Activated T-helper 1 cell treated with anti-CD3 and anti-CD28 coated beads, Interleukin-12 subunit alpha, Interleukin-12 subunit beta, Interleukin-2, Interleukin-4 antibody, amounts not matched to agents 30 ng/mL and 10 ng/mL and 1 ng/mL, durations not matched to agents 14 hours and 24 hours and 36 hours (primary cell): ENCODE results near the gene NEU1. TPM values are rescaled to one million over a fixed set of nuclear protein-coding genes. Genes with fewer than 3 reads are reported as not detected.

ENCODE experiments used
- DNase-seq: peaks from one replicate; pipeline ENCODE4 v3.0.0; 2021; ENCODE audit warnings: low spot score
- H3K27ac Mint-ChIP-seq: one replicate; pipeline ENCODE4 v1.8.0; 2021; ENCODE audit warnings: mild to moderate bottlenecking, mixed read lengths
- H3K27me3 Mint-ChIP-seq: one replicate; pipeline ENCODE4 v1.8.0; 2022; ENCODE audit warnings: mild to moderate bottlenecking, moderate library complexity, mixed read lengths; ENCODE audit not compliant: insufficient read depth
- H3K36me3 Mint-ChIP-seq: one replicate; pipeline ENCODE4 v1.8.0; 2021; ENCODE audit warnings: low read depth, mixed read lengths
- H3K4me1 Mint-ChIP-seq: one replicate; pipeline ENCODE4 v1.8.0; 2021; ENCODE audit warnings: low read depth, mixed read lengths
- H3K4me3 Mint-ChIP-seq: one replicate; pipeline ENCODE4 v1.8.0; 2021; ENCODE audit warnings: mild to moderate bottlenecking, moderate library complexity, mixed read lengths
- H3K9me3 Mint-ChIP-seq: one replicate; pipeline ENCODE4 v1.8.0; 2021; ENCODE audit warnings: mixed read lengths
- intact Hi-C: fragments of 100-400 bp; cut with micrococcal nuclease; formaldehyde crosslinking; loops from one replicate; pipeline ENCODE4 v1.15.1; 2024
- total RNA-seq: library from RNA; stranded (reverse); gene quantifications from 2 replicates; pipeline ENCODE4 v1.2.3, GENCODE V29; 2022

Gene NEU1
- total RNA-seq, 1 donor from 2014 or later: 24.3 TPM

DNA sequence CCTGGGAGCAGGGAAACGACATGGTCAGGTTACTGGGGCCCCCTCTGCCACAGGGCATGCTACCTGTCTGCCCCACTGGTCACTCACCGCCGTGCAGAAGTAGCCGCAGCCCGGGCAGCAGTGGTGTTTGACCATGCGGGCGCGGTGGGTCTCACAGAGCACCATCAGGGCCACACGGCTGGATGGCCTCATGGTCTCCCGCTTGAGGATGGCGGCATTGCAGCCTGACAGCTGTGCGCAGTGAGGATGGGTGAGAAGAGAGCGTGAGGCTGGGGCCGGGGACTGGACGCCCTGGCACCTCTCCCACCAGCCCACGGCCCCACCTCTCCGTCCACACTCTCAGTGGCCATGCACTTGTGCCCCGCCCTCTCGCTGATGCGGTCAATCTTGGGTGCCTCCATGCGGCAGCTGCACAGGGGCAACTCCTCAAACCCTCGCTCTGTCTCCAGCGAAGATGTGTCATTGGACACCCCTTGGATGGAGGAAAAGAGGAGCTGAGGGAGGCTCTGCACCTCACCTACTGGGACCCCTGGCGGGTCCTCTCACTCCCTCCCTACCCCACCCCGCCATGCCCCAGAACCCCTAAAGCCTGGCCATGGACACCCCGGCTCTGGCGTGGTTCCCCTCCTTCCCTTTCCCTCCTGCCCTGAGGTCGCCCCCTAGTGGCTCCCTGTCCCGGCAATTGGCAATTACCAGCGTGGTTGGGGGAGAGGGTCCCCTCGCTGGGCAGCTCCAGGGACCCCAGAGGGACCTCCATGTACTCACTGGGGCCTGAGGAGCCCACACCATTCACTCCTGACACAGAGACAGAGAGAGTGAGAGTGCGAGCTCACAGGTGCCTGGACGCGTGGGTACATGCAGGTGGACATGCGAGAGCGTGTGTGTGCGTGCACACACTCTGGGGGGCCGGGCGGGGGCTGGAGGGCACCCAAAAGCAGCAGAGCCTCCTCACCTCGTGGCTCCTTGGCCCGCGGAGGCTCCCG lies 25.9 kb upstream of the NEU1 start:
- no peak overlapping the region for H3K27ac Mint-ChIP-seq

DNA sequence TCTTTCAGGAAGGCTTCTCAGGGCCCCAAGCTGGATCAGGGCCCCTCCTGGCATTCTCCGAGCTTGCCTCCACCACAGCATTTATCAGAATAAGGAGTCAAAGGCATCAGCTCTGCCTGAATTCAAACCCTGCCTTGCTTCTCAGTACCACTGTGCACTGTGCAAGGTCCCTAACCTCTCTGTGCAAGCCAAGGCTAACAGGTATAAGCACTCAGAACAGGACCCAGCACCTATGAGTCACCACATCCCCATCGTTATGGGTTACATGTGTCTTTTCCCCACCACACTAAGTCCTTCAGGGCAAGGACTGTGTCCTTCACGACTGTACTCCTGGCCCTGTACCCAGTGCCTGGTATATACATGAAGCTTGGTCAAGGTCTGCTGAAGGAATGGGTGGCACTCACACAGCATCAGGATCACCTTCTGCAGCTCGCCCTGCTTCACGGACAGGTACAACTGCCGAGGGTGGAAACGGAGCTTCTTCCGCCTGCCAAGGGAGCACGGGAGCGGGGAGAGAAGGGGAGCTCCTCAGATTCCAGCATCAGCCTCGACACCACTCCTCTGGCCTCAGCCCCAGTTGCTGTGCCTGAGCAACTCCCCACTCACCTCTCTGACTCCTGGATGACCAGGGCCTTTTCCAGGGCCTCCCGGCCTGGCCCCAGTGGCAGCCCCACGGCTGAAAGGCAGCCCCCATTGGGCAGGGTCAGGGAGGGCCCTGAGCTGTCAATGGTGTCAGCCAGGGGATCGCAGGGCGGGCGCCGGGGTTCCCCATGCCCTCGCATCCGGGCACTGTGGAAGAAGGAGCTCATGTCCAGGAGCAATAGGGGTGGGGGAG lies 24.8 kb upstream of the NEU1 start:
- Mint-ChIP-seq H3K9me3 (no peaks in the 10 kb centered on the region), H3K4me1 (peaks cover 3% of the 10 kb centered on the region), H3K27ac (no peak overlapping the region), H3K36me3 (peaks cover 27% of the 10 kb centered on the region), H3K27me3 (no peaks in the 10 kb centered on the region), H3K4me3 (no peak overlapping the region)
- intact Hi-C loops: no loop called here
- DNase-seq: no peak

More for the DNA sequence above, 25.9 kb upstream of the NEU1 start:
- intact Hi-C loops: no loop called here
- Mint-ChIP-seq H3K9me3 (no peaks in the 10 kb centered on the region), H3K4me1 (peaks cover 3% of the 10 kb centered on the region), H3K4me3 (no peak overlapping the region), H3K27me3 (no peaks in the 10 kb centered on the region), H3K36me3 (peaks cover 33% of the 10 kb centered on the region)
- DNase-seq: peak; percentile 27

DNA sequence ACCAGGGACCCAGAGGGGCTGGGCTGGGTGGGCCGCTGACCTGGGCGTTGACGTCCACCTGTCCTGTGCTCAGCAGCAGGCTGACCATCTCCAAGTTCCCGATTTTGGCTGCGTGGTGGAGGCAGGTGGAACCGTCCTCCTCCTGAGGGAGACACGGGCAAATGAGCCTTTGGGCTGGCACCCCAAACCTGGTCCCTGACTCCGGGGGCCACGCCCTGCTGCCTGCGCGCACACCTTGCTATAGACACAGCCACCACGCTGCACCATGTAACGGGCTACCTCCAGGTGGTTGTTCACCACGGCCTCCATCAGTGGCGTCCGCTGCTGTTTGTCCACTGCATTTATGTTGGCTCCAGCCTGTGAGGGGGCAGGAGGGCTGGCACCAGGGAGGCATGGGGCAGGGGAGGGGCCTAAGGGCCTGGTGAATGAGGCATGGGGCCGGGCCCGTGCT lies 23.9 kb upstream of the NEU1 start:
- no peaks in the 10 kb centered on the region for H3K9me3 Mint-ChIP-seq
- H3K27ac Mint-ChIP-seq: no peak overlapping the region
- intact Hi-C loops: no loop called here
- no peak overlapping the region for H3K4me3 Mint-ChIP-seq
- peaks cover 3% of the 10 kb centered on the region for H3K4me1 Mint-ChIP-seq
- DNase-seq: no peak
- H3K36me3 Mint-ChIP-seq: peaks cover 23% of the 10 kb centered on the region
- H3K27me3 Mint-ChIP-seq: no peaks in the 10 kb centered on the region

DNA sequence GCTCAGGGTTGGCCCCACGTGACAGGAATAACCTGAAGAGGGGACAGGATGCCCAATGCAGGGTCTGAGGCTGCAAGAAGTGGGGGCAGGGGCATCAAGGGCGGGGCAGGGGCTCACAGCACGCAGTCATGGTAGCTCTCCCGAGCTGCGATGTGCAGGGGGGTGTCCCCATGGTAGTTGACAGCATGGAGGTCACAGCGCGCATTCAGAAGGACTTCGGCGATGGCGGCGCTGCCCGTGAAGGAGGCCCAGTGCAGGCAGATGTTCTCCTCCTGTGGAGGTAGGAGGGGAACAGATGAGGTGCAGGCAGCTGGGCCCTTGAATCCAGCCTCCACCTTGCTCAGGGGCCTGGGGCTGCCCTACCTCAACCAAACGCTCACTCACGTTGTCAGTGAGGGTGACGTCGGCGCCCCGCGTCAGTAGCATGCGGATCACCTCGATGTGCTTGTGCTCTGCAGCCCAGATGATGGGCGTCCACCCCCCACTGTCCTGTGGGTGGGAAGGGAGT lies 22.0 kb upstream of the NEU1 start:
- Mint-ChIP-seq H3K4me3 (no peak overlapping the region), H3K4me1 (peaks cover 3% of the 10 kb centered on the region), H3K27ac (no peak overlapping the region), H3K36me3 (peaks cover 20% of the 10 kb centered on the region), H3K9me3 (no peaks in the 10 kb centered on the region), H3K27me3 (no peaks in the 10 kb centered on the region)
- intact Hi-C loops: no loop called here
- no peak for DNase-seq

DNA sequence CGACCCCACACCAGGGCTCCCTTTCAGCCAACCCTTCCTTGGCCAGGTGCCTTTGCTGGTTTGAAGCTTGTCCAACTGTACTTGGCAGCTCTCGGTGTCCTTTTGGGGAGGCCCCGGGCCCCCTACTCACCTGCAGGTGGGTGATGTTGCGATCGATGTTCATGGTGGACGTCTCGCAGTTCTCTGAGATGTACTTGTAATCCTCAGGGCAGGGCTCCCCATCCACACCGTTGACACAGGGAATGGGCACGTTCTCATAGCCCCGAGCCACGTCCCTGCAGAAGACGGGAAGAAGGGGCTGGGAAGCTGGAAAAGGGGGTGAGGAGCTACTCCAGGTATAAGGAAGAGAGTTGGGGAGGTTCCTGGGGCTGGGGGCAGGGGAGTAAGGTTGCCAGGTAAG lies 21.1 kb upstream of the NEU1 start:
- H3K27ac Mint-ChIP-seq: no peak overlapping the region
- DNase-seq: no peak
- H3K36me3 Mint-ChIP-seq: peaks cover 17% of the 10 kb centered on the region
- intact Hi-C loops: no loop called here
- H3K9me3 Mint-ChIP-seq: no peaks in the 10 kb centered on the region
- no peaks in the 10 kb centered on the region for H3K4me1 Mint-ChIP-seq
- no peaks in the 10 kb centered on the region for H3K27me3 Mint-ChIP-seq
- no peak overlapping the region for H3K4me3 Mint-ChIP-seq

DNA sequence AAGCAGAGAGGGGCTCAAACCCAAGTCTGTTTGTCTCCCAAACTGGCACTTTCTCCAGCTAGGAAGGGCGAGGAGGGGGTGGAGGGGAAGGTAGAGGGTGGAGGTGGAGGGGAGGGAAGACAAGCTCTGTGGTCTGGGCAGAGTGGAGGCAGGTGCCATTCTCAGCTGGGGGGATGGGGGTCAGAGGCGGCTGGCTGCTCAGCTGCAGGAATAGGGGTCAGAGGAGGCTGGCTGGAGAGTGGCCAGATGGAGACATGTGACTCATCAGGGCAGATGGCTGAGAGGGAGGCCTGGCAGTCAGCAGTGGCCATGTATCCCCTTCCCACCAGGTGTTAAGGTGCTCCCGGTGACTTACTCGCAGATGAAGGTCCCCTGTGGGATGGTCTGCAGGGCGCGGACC lies 19.7 kb upstream of the NEU1 start:
- no peaks in the 10 kb centered on the region for H3K9me3 Mint-ChIP-seq
- H3K36me3 Mint-ChIP-seq: peaks cover 14% of the 10 kb centered on the region
- no peak for DNase-seq
- no peak overlapping the region for H3K4me3 Mint-ChIP-seq
- no peak overlapping the region for H3K27ac Mint-ChIP-seq
- no peaks in the 10 kb centered on the region for H3K27me3 Mint-ChIP-seq
- no peaks in the 10 kb centered on the region for H3K4me1 Mint-ChIP-seq
- intact Hi-C loops: no loop called here

DNA sequence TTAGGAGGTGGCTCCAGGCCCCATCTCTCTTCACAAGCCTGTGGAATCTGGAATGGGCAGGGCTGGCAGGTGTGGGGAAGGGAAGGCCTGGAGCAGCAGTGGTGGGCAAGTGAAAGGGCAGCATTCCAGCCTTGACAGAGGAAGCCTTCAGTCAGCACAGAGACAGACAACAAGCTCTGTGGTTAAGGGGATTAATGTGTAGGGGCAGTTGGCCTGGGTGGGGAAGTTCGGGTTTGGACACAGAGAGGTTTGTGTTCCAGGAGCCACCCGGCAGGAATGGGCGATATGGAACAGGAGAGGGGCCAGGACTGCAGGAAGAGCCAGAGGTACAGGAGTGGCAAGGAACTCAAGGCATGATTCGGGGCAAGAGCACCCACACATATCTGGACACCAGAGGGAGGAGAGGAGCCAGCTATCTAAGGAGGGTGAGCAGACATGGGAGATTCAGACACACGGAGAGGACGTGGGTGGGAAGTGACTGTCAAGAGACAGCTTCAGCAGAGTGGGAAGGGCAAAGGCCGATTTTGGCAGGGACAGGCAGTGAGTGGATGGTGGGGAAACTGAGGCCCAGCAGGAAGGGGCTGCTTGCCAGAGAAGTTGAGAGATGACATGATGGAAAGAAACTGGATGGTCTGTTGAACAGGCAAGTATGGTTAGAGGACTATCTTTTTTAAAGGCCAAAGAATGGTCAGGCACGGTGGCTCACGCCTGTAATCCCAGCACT lies 18.7 kb upstream of the NEU1 start:
- intact Hi-C loops: no loop called here
- Mint-ChIP-seq H3K4me3 (no peak overlapping the region), H3K36me3 (peaks cover 11% of the 10 kb centered on the region), H3K9me3 (no peaks in the 10 kb centered on the region), H3K27me3 (no peaks in the 10 kb centered on the region), H3K27ac (peak overlapping the region; percentile 57), H3K4me1 (no peaks in the 10 kb centered on the region)
- DNase-seq: no peak

DNA sequence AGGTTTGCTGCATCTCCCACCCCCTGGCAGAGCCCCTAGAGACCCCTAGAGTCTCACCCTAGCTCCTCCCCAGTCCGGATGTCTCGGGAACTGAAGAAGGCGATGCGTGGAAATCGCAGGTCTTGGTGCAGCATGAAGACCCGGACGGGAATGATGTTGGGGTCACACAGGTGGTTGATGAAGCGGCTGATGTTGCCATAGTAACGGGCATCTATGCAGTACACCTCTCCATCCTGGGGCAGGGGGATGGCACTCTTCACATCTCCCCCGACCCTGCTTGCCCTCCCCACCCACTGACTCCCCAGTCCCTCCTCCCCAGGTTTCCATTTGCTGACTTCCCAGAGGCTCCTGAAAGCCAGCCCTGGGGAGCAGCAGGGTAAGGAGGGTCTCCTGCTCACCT lies 18.0 kb upstream of the NEU1 start:
- intact Hi-C loops: no loop called here

DNA sequence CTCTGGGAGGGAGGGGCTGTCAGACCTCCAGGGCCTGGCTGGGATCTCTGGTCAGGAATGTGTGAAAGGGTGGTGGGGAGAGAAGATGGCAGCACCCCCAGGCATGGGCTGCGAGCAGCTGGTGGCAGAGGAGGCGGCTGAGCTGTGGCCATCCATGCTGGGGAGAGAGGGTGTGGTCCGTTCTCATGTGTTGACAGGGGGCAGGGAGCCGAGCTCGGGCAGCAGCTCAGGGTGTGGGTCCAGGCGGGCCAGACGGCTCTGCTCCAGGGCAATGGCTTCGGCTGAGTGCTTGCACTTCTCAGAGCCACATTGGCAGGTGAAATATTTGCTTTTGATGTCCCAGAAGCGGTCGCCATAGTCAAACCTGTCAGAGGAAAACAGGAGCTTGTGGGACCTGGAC lies 17.3 kb upstream of the NEU1 start:
- intact Hi-C loops: no loop called here
- Mint-ChIP-seq H3K4me3 (no peak overlapping the region), H3K27me3 (no peaks in the 10 kb centered on the region), H3K4me1 (no peaks in the 10 kb centered on the region), H3K27ac (no peak overlapping the region), H3K9me3 (no peaks in the 10 kb centered on the region), H3K36me3 (peaks cover 7% of the 10 kb centered on the region)
- DNase-seq: no peak

More for the DNA sequence above, 18.0 kb upstream of the NEU1 start:
- no peaks in the 10 kb centered on the region for H3K4me1 Mint-ChIP-seq
- DNase-seq: no peak
- H3K4me3 Mint-ChIP-seq: no peak overlapping the region
- H3K36me3 Mint-ChIP-seq: peaks cover 7% of the 10 kb centered on the region
- peak overlapping the region; percentile 57 for H3K27ac Mint-ChIP-seq
- no peaks in the 10 kb centered on the region for H3K27me3 Mint-ChIP-seq
- H3K9me3 Mint-ChIP-seq: no peaks in the 10 kb centered on the region

DNA sequence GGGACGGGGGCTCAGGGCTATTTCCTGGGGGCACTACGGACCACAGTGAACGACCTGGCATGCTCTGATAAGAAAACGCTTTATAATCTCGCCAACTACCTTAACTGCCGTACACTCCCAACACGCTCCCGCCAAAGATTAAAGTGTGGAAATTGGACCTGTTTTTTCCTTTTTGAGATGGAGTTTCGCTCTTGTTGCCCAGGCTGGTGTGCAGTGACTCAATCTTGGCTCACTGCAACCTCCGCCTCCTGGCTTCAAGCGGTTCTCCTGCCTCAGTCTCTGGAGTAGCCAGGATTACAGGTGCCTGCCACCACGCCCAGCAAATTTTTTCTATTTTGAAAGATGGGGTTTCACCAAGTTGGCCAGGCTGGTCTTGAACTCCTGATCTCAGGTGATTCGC lies 16.5 kb upstream of the NEU1 start:
- Mint-ChIP-seq H3K36me3 (peaks cover 7% of the 10 kb centered on the region), H3K27me3 (no peaks in the 10 kb centered on the region), H3K4me3 (no peak overlapping the region)

DNA sequence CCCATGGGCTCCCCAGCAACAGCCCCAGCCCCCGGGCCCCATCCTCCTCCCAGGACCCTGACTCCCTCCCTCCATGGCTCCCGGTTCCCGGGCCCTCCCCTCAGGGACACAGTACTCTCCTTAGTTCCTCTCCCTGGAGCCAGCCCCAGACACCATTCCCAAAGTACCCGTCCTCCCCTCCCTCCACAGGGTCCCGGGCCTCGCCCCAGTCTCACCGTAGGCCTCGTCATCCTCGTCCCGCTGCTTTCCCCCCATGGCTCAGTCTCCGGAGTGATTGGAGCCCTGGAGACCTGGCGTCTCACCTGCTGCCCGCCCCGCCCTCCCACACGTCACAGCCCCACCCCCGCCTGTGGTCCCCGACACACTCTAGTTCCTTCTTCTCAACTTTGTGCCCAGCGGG lies 16.1 kb upstream of the NEU1 start, which contains the start of gene SLC44A4:
TSS of gene SLC44A4 (minus strand) at position 272 of the 400 bp plus-strand sequence. CDS start at position 255, 17 bp downstream.
- Mint-ChIP-seq H3K36me3 (peaks cover 7% of the 10 kb centered on the region), H3K4me1 (peaks cover 4% of the 10 kb centered on the region)
- intact Hi-C loops: no loop called here

More for the DNA sequence above, 16.5 kb upstream of the NEU1 start:
- Mint-ChIP-seq H3K9me3 (no peaks in the 10 kb centered on the region), H3K4me1 (peaks cover 3% of the 10 kb centered on the region), H3K27ac (no peak overlapping the region)
- intact Hi-C loops: no loop called here
- DNase-seq: no peak

DNA sequence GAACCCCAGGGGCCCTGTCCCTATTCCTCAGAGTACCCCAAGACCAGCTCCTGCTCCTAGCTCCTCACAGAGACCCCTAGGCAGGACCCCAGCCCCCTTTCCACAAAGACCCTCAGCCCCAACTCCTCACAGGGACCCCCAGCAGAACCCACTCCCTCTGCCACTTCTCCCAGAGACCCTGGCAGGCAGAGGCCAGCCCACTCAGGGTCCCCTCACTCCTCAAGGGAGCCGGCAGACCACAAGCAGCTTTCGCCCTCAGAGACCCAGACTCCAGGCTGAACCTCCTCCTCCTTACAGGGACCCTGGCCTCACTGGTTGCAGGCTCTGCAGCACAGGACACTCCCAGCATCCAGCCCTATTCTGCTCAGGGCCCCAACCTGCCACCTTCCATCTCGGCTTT lies 15.6 kb upstream of the NEU1 start:
- no peak for DNase-seq
- Mint-ChIP-seq H3K36me3 (peaks cover 7% of the 10 kb centered on the region), H3K4me1 (peaks cover 4% of the 10 kb centered on the region), H3K27me3 (no peaks in the 10 kb centered on the region), H3K9me3 (no peaks in the 10 kb centered on the region), H3K4me3 (no peak overlapping the region), H3K27ac (no peak overlapping the region)
- intact Hi-C loops: no loop called here

More for the DNA sequence above, 16.1 kb upstream of the NEU1 start, which contains the start of gene SLC44A4:
- H3K27ac Mint-ChIP-seq: no peak within 1 kb of the TSS
- no peaks in the 10 kb centered on the region for H3K9me3 Mint-ChIP-seq
- H3K4me3 Mint-ChIP-seq: no peak within 1 kb of the TSS
- no peak for DNase-seq
- no peaks in the 10 kb centered on the region for H3K27me3 Mint-ChIP-seq
